Chondrocyte (in vitro differentiated cells): ENCODE results near the gene KRTAP3-1. TPM values are rescaled to one million over a fixed set of nuclear protein-coding genes. Genes with fewer than 3 reads are reported as not detected.

Source experiments
- DNase-seq: peaks from one replicate; pipeline ENCODE4 v3.0.0; 2021; ENCODE audit warnings: mixed read lengths, low spot score
- H3K27ac Mint-ChIP-seq: one replicate; pipeline ENCODE4 v1.8.0; 2021; ENCODE audit warnings: mild to moderate bottlenecking, moderate library complexity, mixed read lengths; ENCODE audit not compliant: unreplicated experiment
- H3K27me3 Mint-ChIP-seq: 2 replicates; pipeline ENCODE4 v1.8.0; 2021; ENCODE audit warnings: low read depth, mixed read lengths
- H3K36me3 Mint-ChIP-seq: 2 replicates; pipeline ENCODE4 v1.8.0; 2021; ENCODE audit warnings: low read depth, mixed read lengths
- H3K4me1 Mint-ChIP-seq: 2 replicates; pipeline ENCODE4 v1.8.0; 2021; ENCODE audit warnings: low read depth, mild to moderate bottlenecking, mixed read lengths
- H3K4me3 Mint-ChIP-seq: one replicate; pipeline ENCODE4 v1.8.0; 2021; ENCODE audit warnings: mild to moderate bottlenecking, moderate library complexity, mixed read lengths; ENCODE audit not compliant: unreplicated experiment
- H3K9me3 Mint-ChIP-seq: 2 replicates; pipeline ENCODE4 v1.8.0; 2021; ENCODE audit warnings: low read depth, mixed read lengths
- CTCF ChIP-seq: fragments of 200-600 bp; sonication (generic); IDR thresholded peaks from 2 replicates; pipeline ENCODE4 v1.5.0; 2021; ENCODE audit warnings: antibody characterized with exemption, mild to moderate bottlenecking, moderate library complexity
- total RNA-seq: library from RNA; stranded (reverse); gene quantifications from 3 replicates; pipeline ENCODE4 v1.2.1, GENCODE V29; 2021

The KRTAP3-1 gene
- total RNA-seq, 1 donor from 2014 or later, result not detected

GRCh38 chr17:41013606-41014005 is 4.7 kb upstream of the KRTAP3-1 start:
- TF ChIP-seq CTCF, result no peak
- no peak overlapping the region for H3K4me3 Mint-ChIP-seq
- H3K27ac Mint-ChIP-seq, result peak overlapping the region; percentile 42
- H3K27me3 Mint-ChIP-seq, result no peaks in the 10 kb centered on the region
- no peaks in the 10 kb centered on the region for H3K36me3 Mint-ChIP-seq
- no peaks in the 10 kb centered on the region for H3K9me3 Mint-ChIP-seq
- no peak for DNase-seq
- H3K4me1 Mint-ChIP-seq, result peaks cover 4% of the 10 kb centered on the region

GRCh38 chr17:41013181-41013580 is 4.3 kb upstream of the KRTAP3-1 start:
- no peak overlapping the region for H3K27ac Mint-ChIP-seq
- no peak for TF ChIP-seq CTCF
- DNase-seq, result no peak
- H3K27me3 Mint-ChIP-seq, result no peaks in the 10 kb centered on the region
- no peaks in the 10 kb centered on the region for H3K9me3 Mint-ChIP-seq
- H3K36me3 Mint-ChIP-seq, result no peaks in the 10 kb centered on the region
- peaks cover 4% of the 10 kb centered on the region for H3K4me1 Mint-ChIP-seq
- H3K4me3 Mint-ChIP-seq, result no peak overlapping the region

GRCh38 chr17:41012326-41013120 is 3.6 kb upstream of the KRTAP3-1 start:
- H3K36me3 Mint-ChIP-seq, result no peaks in the 10 kb centered on the region
- H3K27ac Mint-ChIP-seq, result no peak overlapping the region
- peaks cover 4% of the 10 kb centered on the region for H3K4me1 Mint-ChIP-seq
- TF ChIP-seq CTCF, result no peak
- no peaks in the 10 kb centered on the region for H3K27me3 Mint-ChIP-seq
- no peaks in the 10 kb centered on the region for H3K9me3 Mint-ChIP-seq
- no peak for DNase-seq
- no peak overlapping the region for H3K4me3 Mint-ChIP-seq

- Mint-ChIP-seq H3K27ac (no peak overlapping the region), H3K4me1 (peaks cover 4% of the 10 kb centered on the region), H3K9me3 (no peaks in the 10 kb centered on the region), H3K27me3 (no peaks in the 10 kb centered on the region), H3K4me3 (no peak overlapping the region), H3K36me3 (no peaks in the 10 kb centered on the region)
- no peak for TF ChIP-seq CTCF
- DNase-seq, result no peak
Measured at GRCh38 chr17:41010441-41010840, 1.5 kb upstream of the KRTAP3-1 start.

- H3K4me1 Mint-ChIP-seq, result peaks cover 4% of the 10 kb centered on the region
- H3K4me3 Mint-ChIP-seq, result no peak overlapping the region
- no peak overlapping the region for H3K27ac Mint-ChIP-seq
- H3K27me3 Mint-ChIP-seq, result no peaks in the 10 kb centered on the region
- H3K36me3 Mint-ChIP-seq, result no peaks in the 10 kb centered on the region
- TF ChIP-seq CTCF, result no peak
- no peaks in the 10 kb centered on the region for H3K9me3 Mint-ChIP-seq
- no peak for DNase-seq
Measured at GRCh38 chr17:41009936-41010335, 1.0 kb upstream of the KRTAP3-1 start.
